ENCODE measurements around the gene MLF1.
"Not testable (repeated sequence)": the region's sequence is repeated elsewhere in the genome, so short reads cannot be mapped to it uniquely, and the experiment has no call there.

MLF1 gene

GRCh38 chr3:158570999-158571702 is at the start of gene MLF1:
MLF1 (plus strand) TSS chr3:158571194; CDS start chr3:158571301, 107 bp downstream.
- peak; percentile 86 for DNase-seq

- DNase-seq: no peak
These were observed 48.5 kb upstream of the MLF1 start for GRCh38 chr3:158522221-158523136.

GRCh38 chr3:158528076-158528674 is 42.8 kb upstream of the MLF1 start:
- DNase-seq: no peak

- DNase-seq: no peak
These were observed 39.7 kb upstream of the MLF1 start for GRCh38 chr3:158531334-158531733.

GRCh38 chr3:158532099-158532734 is 38.8 kb upstream of the MLF1 start:
- DNase-seq: peak; percentile 12

GRCh38 chr3:158535918-158536317 is 35.1 kb upstream of the MLF1 start:
- no peak for DNase-seq

GRCh38 chr3:158539414-158540014 is 31.5 kb upstream of the MLF1 start:
- DNase-seq: peak; percentile 52

- DNase-seq: no peak
These were observed 30.9 kb upstream of the MLF1 start for GRCh38 chr3:158540066-158540465.

- no peak for DNase-seq
These were observed 22.3 kb upstream of the MLF1 start for GRCh38 chr3:158548691-158549090.

GRCh38 chr3:158549938-158550337 is 21.1 kb upstream of the MLF1 start:
- not testable (repeated sequence) for DNase-seq

- no peak for DNase-seq
These were observed 18.9 kb upstream of the MLF1 start for GRCh38 chr3:158552124-158552523.

- no peak for DNase-seq
These were observed 11.5 kb upstream of the MLF1 start for GRCh38 chr3:158559504-158559903.

GRCh38 chr3:158560979-158561378 is 10.0 kb upstream of the MLF1 start:
- DNase-seq: no peak

- DNase-seq: no peak
These were observed 8.3 kb upstream of the MLF1 start for GRCh38 chr3:158562674-158563073.

- no peak for DNase-seq
These were observed 7.9 kb upstream of the MLF1 start for GRCh38 chr3:158563076-158563475.

- DNase-seq: no peak
These were observed 5.9 kb upstream of the MLF1 start for GRCh38 chr3:158565076-158565475.

- DNase-seq: no peak
These were observed 2.2 kb upstream of the MLF1 start for GRCh38 chr3:158568784-158569183.

- DNase-seq: no peak
These were observed 1.2 kb upstream of the MLF1 start for GRCh38 chr3:158569794-158570193.

- DNase-seq: no peak
These were observed 1.2 kb downstream of the MLF1 start for GRCh38 chr3:158571969-158572765.

GRCh38 chr3:158572766-158573060 is 1.7 kb downstream of the MLF1 start:
- DNase-seq: no peak

GRCh38 chr3:158573714-158574113 is 2.7 kb downstream of the MLF1 start:
- DNase-seq: no peak

- no peak for DNase-seq
These were observed 3.7 kb downstream of the MLF1 start for GRCh38 chr3:158574646-158575045.

Measured in activated CD4-positive, alpha-beta T cell treated with anti-CD3 and anti-CD28 coated beads, Interleukin-2, amount 50 U/mL, for 16 hours (primary cell).